Heart left ventricle (tissue), 16 donors: ENCODE measurements around the gene KCND3. TPM values are rescaled to one million over a fixed set of nuclear protein-coding genes. Genes with fewer than 3 reads are reported as not detected.

ENCODE experiments used
- ATAC-seq, 4 donors: fragments of 200-7000 bp; cut with Tn5 transposase; one replicate each; pipeline ENCODE4 v1.9.1; 2020 to 2022; ENCODE audit warnings: moderate library complexity in 4 of 4, mild to moderate bottlenecking in 3 of 4, moderate number of reproducible peaks in 1 of 4
- DNase-seq, 5 donors: peaks; one replicate each; pipeline ENCODE4 v3.0.0-alpha.2; 2020
- H3K27ac ChIP-seq, 12 donors: fragments of 200-600 bp; sonication (generic) in 4 of 12; one replicate each; pipeline versions ENCODE4 v1.5.0 to v1.8.0; 2016 to 2022; ENCODE audit warnings: mild to moderate bottlenecking in 2 of 12
- H3K27me3 ChIP-seq, 9 donors: fragments of 200-600 bp; sonication (generic) in 2 of 9; one replicate each; pipeline versions ENCODE4 v1.5.1 to v1.8.0; 2016 to 2022; ENCODE audit warnings: mild to moderate bottlenecking in 3 of 9
- H3K36me3 ChIP-seq, 9 donors: fragments of 200-600 bp; sonication (generic) in 2 of 9; one replicate each; pipeline versions ENCODE4 v1.5.0 to v1.8.0; 2018 to 2022; ENCODE audit warnings: mild to moderate bottlenecking in 2 of 9
- H3K4me1 ChIP-seq, 12 donors: fragments of 200-600 bp; sonication (generic) in 4 of 12; one replicate each; pipeline versions ENCODE4 v1.5.0 to v1.8.0; 2016 to 2022; ENCODE audit warnings: mild to moderate bottlenecking in 3 of 12
- H3K4me3 ChIP-seq, 12 donors: fragments of 200-600 bp; sonication (generic) in 4 of 12; one replicate each; pipeline versions ENCODE4 v1.5.0 to v1.8.0; 2017 to 2022; ENCODE audit warnings: mild to moderate bottlenecking in 9 of 12, moderate library complexity in 4 of 12
- H3K9me3 ChIP-seq, 12 donors: fragments of 200-600 bp; sonication (generic) in 4 of 12; one replicate each; pipeline versions ENCODE4 v1.5.0 to v1.8.0; 2016 to 2022; ENCODE audit warnings: mild to moderate bottlenecking in 1 of 12
- CTCF ChIP-seq, 12 donors: fragments of 200-600 bp; sonication (generic) in 4 of 12; IDR thresholded peaks; one replicate each; pipeline versions ENCODE4 v1.5.0 to v1.8.0; 2018 to 2022; ENCODE audit warnings: antibody characterized with exemption in 12 of 12, mild to moderate bottlenecking in 5 of 12
- POLR2A ChIP-seq, 2 donors: fragments of 450-650 bp; IDR thresholded peaks; one replicate each; pipeline ENCODE4 v1.6.1; 2017; ENCODE audit warnings: antibody characterized with exemption in 2 of 2, mild to moderate bottlenecking in 2 of 2, moderate library complexity in 2 of 2
- WGBS, 4 donors: extraction: QIAGEN DNeasy Blood & Tissue Kit in 2 of 4; methylation state at CpG; one replicate each; pipeline versions ENCODE4 v1.1.5 to v1.1.7; 2013 to 2018; 5-methylcytosine and 5-hydroxymethylcytosine counted together
- intact Hi-C, 10 donors: fragments of 100-400 bp; cut with DNase I; formaldehyde crosslinking; loops; one replicate each; pipeline versions ENCODE4 v1.11.1 to v1.14.2; 2022
- polyA plus RNA-seq, 2 donors: library from polyadenylated mRNA; stranded (reverse); fragments of 200-250 nt; gene quantifications; one replicate each; pipeline ENCODE4 v1.2.3, GENCODE V29; 2013
- total RNA-seq, 9 donors: library from RNA; depleted of rRNA in 2 of 9; stranded (reverse); fragments of >200 nt in 2 of 9; fragmentation: NEBNext Ultra II Directional in 3 of 9; extraction: Animal tissue kit (Norgen Biotek cat#: 25700) in 3 of 9; gene quantifications; one replicate each; pipeline versions ENCODE4 v1.1.0 to v1.2.4, GENCODE V29; 2016 to 2023
- donor health status: ischemic (EF 13 %, LVEDD 7.1; RV severe dilation, severe dysfunction).
- donor health status: healthy with polysubstance abuse.
- donor health status: DM: no; HTN: yes; CAD: no.
- donor health status: DM: no; HTN: no; CAD: no.
- donor health status: ischemic (EF 25% LVEDD 6.9; RV normal size, moderate dysfunction).
- donor health status: ischemic (EF 25% LVEDD 5.7; RV mildly dilated, moderate dysfunction).
- donor health status: healthy.
- donor health status: DM: yes; HTN: yes; CAD: no.
- donor health status: ischemic (EF 35%, LVEDD 5.7; RV mildly dilated, moderate dysfunction).
- donor health status: nonischemic (EF 11% LVEDD 7.7; RV severe dilation, severe dysfunction).
- donor health status: DM: yes; HTN: yes; CAD: no.
- donor health status: PGD.
- donor health status: ischemic (EF 29% LVEDD 5.4; RV normal size, mild dysfunction).
- donor health status: nonischemic (EF 23%, LVEDD 6.1; RV moderate dilation, normal function).

KCND3 gene
- total and polyA plus RNA-seq, 11 donors = 7.2 to 23.0 (median 15.3) TPM

- Histone ChIP-seq H3K27ac (peak within 1 kb of the TSS; percentile 86 to 96 (median 91)), H3K27me3 (no peaks in the 10 kb centered on the region), H3K4me3 (peak within 1 kb of the TSS; percentile 69 to 91 (median 80)), H3K9me3 (no peaks in the 10 kb centered on the region), H3K4me1 (peaks cover 0 to 38% (median 17%) of the 10 kb centered on the region in 12 donors), H3K36me3 (peaks cover 0 to 29% (median 20%) of the 10 kb centered on the region in 9 donors)
- 0 to 1% (median 0%) methylated on average over 51 to 67 of the region's 67 CpGs for WGBS, 4 donors
- TF ChIP-seq POLR2A (IDR thresholded peaks at IDR 0.05) = no peak
- peak; percentile 81 to 100 (median 95) for TF ChIP-seq CTCF (IDR thresholded peaks at IDR 0.05)
- intact Hi-C loops = loop anchor here in 7 of 10 donors (1.0 to 5.0 kb wide), 7 partner anchors 16 to 273 kb away; partner anchors contain the start of gene INKA2 (in 2 of the 7)
- ATAC-seq (peak; percentile 97 to 98 (median 98)), DNase-seq (peak; percentile 93 to 96 (median 95))
These were observed 233.9 kb downstream of the KCND3 start, which contains the start of gene DDX20 for GRCh38 chr1:111755331-111756123. Gene DDX20, plus strand, starts transcription at chr1:111755901. Its CDS starts 24 bp downstream, at chr1:111755925.

DNA sequence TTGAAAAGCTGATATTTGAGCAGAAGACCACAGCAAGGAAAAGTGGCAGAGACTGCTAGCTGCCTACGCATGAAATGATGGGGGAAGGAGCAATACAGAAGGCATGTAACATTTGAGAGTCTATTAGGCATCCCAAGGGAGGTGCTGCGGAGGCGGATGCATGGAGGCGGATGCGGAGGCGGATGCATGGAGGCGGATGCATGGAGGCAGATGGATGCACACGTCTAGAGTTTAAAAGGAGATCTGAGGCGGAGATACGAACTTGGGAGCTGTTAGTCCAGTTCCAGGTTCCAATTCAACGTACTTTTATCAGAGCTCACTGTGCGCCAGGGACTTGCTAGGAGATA is 234.5 kb downstream of the KCND3 start:
- Histone ChIP-seq H3K4me3 (peak overlapping the region; percentile 69 to 91 (median 80)), H3K36me3 (peaks cover 0 to 23% (median 14%) of the 10 kb centered on the region in 9 donors), H3K4me1 (peaks cover 0 to 38% (median 17%) of the 10 kb centered on the region in 12 donors), H3K27ac (peak overlapping the region; percentile 86 to 96 (median 91)), H3K27me3 (no peaks in the 10 kb centered on the region), H3K9me3 (no peaks in the 10 kb centered on the region)
- DNase-seq (peak in 4 of 5 donors; percentile 54 to 67 (median 62)), ATAC-seq (peak in 3 of 4 donors; percentile 14 to 51 (median 23))
- intact Hi-C loops = loop anchor here in 8 of 10 donors (1.0 to 5.0 kb wide), 8 partner anchors 16 to 273 kb away; partner anchors contain the start of gene INKA2 (in 2 of the 8)
- 0 to 1% (median 0%) methylated on average over 12 of the region's 12 CpGs for WGBS, 4 donors
- TF ChIP-seq CTCF (IDR thresholded peaks at IDR 0.05) (no peak), POLR2A (IDR thresholded peaks at IDR 0.05) (no peak)

- Histone ChIP-seq H3K4me3 (no peak overlapping the region), H3K27ac (peak overlapping the region in 1 of 12 donors; percentile 49), H3K4me1 (peaks cover 0 to 41% (median 14%) of the 10 kb centered on the region in 12 donors), H3K36me3 (peaks cover 0 to 2% (median 0%) of the 10 kb centered on the region in 9 donors), H3K27me3 (no peaks in the 10 kb centered on the region), H3K9me3 (no peaks in the 10 kb centered on the region)
- ATAC-seq (no peak), DNase-seq (no peak)
- WGBS, 4 donors = 46 to 51% (median 50%) methylated on average over 2 of the region's 2 CpGs
- intact Hi-C loops = loop anchor here in 1 of 10 donors (5.0 kb wide), 2 partner anchors 35 to 270 kb away; no protein-coding TSS in a partner anchor
- no peak for TF ChIP-seq CTCF (IDR thresholded peaks at IDR 0.05)
- TF ChIP-seq POLR2A (IDR thresholded peaks at IDR 0.05) = no peak
These were observed 237.4 kb downstream of the KCND3 start for GRCh38 chr1:111751906-111752575.
